HuH-7.5 (cell line): ENCODE results near the gene COX8C.

Experiments used
- DNase-seq: peaks from one replicate; pipeline ENCODE4 v3.0.0; 2011; ENCODE audit warnings: low spot score

Gene COX8C, protein sequence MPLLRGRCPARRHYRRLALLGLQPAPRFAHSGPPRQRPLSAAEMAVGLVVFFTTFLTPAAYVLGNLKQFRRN

DNA sequence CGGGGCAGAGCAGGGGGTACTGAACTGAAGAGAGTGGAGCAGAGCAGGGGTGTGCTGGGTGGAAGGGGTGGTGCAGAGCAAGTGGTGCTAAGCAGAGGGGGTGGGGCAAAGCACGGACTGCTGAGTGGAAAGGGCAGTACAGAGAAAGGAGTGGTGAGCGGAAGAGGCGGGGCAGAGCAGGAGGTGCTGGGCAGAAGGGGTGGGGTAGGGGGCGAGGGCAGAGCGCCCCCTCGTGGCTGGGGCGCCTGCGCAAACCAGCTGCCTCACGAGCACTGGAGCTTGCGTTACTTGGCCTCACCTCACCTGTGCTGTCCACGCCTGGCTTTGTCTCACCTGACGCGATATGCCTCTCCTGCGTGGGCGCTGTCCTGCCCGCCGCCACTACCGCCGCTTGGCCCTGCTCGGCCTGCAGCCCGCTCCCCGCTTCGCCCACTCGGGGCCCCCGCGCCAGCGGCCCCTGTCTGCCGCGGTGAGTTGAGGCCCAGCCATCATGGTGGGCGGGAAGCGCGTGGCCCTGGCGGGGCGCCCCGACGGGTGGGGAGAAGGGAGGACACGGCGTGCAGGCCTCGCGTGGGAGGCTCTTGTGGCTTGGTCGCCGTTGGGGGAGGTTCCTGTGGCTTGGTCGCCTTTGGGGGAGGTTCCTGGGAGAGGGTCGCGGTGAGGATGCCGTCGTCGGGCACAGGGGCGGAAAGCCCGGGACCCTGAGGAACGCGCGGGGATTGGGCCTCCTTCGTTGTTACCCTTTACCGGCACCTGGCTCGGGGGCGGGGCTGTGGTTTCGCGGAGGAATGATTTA, at the start of gene COX8C:
Gene COX8C, plus strand, starts transcription at position 257 of the 796 bp plus-strand sequence. Its CDS starts 87 bp downstream, at position 344.
- no peak for DNase-seq

DNA sequence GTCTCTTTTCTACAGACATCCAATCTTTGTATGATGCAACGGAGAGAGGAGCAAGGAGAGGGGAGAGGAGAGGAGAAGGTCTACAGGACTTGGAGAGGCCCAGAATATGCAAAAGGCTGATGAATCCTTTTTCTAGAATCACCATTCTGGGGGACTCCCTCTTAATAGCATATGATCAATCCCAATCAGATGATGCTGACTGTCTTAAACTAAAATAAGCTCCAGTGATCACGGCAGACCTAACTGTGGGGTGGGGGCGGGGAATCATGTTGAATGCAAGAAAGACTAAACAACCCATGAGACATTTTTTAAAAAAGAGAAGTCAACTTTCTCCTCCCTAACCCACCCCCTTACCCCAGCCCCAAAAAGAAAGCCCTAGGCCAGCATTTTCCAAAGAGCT, 47.6 kb upstream of the COX8C start:
- DNase-seq, result no peak

DNA sequence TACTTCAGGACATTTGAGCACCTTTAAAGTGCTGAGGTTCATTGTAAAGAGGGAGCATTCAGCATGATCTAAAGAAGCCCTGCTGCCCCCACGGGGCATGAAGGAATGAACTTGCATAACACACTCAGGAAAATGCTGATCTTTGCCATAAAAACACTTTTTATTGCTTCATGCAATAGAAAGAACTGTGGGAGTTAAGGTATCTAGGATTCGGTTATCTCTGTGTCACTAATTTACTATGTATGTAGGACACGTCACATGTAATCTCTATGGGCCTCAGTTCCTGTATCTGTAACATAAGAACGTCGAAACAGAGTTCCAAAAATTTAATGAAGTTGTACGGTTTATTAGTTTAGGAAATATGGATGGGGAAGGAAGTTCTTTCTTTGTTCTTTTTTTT, 47.1 kb upstream of the COX8C start:
- DNase-seq, result no peak

DNA sequence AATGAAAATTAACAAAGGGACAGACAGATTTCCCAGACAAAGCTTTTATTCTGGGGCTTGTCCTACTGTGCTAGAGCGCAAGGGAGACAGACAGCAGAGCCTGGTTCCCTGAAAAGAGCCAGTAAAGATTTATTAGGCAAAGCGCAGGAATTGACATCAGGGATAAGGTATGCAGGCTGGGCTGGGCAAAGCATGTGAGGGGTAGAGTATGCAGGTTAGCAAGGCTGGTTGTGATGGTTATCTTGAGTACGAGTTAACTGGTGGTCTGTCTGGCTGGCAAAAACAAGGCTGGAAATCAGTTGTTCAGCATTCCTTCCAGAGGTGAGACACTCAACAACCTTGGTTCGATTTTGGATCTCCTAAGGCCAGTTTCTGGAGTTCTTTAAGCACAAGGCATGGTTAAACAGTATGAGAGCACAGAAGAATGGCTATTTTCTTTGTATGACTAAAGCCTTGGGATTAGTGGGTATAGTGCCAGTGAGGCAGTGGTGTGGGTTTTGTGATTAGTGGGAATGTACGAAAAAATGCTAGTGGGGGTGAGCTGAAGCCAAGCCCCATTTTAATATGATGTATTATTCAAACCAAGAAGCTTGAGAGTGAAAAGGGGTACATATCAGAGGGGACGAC, 45.0 kb upstream of the COX8C start:
- no peak for DNase-seq

DNA sequence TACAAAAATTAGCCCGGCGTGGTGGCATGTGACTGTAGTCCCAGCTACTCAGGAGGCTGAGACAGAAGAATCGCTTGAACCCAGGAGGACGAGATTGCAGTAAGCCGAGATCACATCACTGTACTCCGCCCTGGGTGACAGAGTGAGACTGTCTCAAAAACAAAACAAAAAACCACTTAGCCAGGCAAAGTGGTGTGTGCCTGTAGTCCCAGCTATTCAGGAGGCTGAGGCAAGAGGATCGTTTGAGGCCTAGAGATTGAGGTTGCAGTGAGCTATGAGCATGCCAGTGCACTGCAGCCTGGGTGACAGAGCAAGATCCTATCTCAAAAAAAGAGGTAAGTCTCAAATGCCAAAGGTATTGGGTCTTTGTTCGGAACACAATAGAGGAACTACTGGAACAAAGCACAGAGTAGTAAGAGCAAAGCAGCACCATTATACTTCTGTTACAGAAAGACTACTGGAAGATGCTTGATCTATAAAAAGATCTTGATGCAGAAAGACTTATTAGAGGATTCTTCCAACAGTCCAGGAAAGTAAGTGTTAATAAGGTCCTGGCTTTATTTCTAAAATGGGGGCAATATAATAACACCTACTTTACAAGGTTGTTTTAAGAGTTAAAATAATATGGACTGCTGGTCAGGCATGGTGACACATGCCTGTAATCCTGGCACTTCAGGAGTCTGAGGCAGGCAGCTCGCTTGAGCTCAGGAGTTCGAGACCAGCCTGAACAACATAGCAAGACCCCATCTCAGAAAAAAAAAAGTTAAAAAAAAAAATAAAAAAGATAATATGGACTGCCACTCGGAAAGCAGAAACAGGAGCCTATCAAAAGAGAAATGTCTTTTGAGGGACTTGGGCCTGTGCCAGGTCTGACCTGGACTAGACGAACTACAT, 44.0 kb upstream of the COX8C start:
- no peak for DNase-seq

DNA sequence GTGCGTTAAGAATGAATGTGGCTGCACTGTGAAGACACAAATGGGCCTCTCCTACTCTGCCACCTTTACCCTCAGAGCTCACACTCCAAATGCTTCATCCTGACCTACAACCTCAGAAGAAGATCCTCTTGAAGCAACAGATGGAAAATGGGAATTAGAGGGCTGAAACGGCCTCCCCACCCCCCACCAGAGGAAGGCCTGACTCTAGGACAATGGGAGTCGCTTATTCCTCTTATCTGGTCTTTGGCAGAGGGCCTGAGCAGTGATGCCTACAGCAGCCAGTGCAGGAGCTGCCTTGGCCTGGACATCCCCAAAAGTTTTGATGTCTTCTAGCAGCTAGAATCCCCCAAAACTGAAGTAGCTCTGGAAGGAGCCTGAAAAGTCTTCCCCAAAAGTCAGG, 43.3 kb upstream of the COX8C start:
- no peak for DNase-seq

DNA sequence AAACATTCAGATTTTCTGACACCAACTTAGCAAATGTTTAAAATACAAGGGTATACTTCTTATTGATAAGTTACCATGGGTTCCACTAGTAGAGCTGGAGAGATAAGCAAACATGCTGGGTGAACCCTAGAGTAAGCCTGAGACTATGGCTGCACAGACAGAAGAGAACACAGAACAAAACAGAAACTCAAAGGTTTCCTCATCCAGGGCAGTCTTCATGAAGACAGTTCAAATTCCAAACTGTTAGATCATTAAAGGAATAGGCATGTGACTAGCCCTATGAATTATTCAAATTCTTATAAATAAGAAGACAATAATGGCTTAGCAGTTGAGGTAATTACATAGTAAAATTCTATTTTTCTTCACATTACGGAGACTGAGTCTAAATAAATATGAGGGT, 42.2 kb upstream of the COX8C start:
- DNase-seq, result no peak

DNA sequence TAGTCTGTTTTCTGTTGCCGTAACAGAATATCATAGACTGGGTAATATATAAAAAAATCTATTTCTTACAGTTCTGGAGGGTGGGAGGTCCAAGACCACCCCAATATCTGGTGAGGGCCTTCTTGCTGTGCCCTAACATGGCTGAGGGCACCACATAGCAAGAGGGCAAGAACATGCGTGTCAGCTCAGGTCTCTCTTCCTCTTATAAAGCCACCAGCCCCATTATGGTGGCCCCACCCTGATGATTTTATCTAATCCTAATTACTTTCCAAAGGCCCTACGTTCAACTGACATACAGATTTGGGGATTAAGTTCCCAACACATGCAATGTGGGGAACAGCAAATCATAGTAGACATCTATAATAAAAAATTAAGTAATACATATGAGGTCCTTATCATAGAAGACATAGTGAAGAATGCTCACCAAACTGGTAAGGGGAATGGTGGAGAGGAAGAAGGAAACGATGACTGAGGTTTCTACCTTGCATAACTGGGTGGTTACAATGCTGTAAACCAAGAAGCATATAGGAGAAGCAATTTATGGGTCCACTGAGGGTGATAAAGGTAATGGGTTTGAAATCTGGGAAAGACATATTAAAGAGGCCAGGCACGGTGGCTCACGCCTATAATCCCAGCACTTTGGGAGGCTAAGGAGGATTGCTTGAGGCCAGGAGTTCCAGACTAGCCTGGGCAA, 41.1 kb upstream of the COX8C start:
- DNase-seq, result no peak

DNA sequence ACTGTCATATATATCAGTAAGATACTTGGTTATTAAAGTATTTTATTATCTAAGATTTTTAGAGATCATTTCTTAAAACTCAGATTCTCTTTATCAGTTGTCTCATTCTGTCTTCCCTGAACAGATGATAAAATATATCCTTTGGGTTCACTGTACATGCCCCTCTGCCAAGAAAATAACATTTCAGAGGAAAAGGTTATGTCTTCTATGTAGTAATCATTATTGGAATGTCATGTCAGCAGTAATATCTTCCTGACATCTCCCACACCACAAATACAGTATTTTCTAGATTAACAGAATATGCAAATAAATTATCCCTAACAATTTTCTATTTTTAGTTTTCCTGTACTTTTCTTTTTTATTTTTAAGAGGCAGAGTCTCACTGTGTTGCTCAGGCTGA, 40.2 kb upstream of the COX8C start:
- no peak for DNase-seq

DNA sequence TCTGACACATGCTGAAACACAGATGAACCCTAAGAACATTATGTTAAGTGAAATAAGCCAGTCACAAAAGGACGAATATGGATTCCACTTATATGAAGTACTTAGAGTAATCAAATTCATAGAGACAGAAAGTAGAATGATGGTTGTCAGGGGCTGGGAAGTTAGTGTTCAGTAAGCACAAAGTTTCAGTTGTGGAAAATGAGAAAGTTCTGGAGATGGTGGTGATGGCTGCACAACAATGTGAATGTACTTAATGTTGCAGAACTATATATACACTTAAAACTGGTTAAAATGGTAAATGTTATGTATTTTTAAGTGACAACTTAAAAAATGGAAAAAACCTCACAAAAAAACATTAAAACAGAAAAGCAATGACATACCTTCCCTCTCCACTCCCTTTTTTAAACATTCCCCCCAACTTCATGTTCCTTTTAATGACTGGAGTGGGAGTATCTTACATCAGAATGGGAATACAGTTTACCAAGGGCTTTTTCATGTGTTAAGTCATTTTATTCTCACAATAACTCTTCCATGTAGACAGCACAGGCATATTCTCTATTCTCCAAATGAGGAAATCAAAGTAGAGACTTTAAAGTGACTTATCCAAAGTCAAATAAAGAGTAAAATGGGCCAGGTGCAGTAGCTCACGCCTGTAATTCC, 38.2 kb upstream of the COX8C start:
- DNase-seq, result no peak

DNA sequence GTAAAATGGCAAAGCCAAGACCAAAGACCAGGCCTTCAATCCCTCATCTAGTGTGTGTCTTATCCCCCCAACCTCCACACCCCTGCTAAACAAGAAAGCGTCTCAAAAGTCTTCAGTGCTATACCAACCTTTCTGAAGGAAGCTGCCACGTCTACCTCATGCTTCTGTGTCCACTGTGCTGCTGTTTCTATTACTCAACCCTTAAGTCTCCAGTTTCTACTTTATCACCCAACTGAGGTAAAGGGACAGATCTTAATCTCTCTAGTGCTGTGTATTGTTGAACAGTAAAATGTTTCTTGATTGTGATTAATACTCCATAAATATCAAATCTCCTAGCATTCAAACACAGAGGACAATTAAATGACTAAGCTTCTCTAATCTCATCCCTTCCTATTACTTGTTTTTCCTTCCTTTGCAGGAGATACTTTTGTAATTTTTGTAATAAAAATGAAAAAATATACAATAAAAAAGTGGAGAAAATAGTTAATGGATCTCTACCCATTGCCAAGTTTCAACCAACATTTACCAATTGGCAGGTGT, 37.5 kb upstream of the COX8C start:
- no peak for DNase-seq

DNA sequence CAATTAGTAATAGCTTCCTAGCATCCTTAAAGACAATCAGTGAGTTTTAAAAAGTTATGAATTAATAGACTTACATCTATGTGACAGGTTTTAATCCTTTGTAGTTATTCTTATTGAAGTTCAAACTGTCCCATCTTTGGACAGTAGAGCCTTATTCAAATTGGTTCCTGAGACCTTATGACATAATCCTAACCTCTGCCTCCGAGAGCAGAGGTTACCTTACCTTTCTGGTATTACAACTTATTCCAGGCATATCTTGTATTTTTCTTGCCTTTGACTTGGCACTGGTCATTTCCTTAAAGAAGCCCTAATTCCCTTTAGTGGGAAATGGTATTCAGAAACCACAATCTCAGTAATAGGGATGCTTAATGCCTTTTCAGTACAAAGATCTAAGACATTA, 35.9 kb upstream of the COX8C start:
- no peak for DNase-seq

DNA sequence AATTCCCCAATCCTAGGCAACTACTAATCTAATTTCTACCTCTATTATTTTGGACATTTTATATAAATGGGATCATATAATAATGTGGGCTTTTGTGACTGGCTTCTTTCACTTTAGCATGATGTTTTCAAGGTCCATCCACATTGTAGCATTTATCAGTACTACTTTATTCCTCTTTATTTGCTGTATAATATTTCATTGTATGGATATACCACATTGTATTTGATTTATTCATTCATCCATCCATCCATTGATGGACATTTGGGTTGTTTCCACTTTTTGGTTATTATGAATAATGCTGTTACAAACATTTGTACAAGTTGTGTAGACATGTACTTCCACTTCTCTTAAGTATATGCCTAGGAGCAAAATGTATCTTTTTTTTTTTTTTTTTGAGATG, 31.4 kb upstream of the COX8C start:
- no peak for DNase-seq

DNA sequence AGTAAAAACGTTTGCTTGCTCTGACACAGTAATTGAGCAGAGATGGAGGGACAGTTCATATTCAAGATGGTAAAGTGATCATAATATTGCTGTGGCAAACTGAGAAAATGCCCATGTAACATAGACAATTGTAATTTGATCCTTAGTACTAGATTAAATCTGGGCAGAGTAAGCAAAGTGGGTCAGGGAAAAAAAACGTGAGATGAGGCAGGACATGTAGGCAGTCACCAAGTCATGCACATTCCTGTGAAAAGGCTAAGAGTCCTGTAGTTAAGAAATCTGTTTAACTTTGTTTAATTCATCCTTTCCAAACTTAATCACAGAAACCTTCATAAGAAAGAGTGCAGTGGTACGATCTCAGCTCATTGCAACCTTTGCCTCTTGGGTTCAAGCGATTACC, 30.3 kb upstream of the COX8C start:
- DNase-seq, result no peak

DNA sequence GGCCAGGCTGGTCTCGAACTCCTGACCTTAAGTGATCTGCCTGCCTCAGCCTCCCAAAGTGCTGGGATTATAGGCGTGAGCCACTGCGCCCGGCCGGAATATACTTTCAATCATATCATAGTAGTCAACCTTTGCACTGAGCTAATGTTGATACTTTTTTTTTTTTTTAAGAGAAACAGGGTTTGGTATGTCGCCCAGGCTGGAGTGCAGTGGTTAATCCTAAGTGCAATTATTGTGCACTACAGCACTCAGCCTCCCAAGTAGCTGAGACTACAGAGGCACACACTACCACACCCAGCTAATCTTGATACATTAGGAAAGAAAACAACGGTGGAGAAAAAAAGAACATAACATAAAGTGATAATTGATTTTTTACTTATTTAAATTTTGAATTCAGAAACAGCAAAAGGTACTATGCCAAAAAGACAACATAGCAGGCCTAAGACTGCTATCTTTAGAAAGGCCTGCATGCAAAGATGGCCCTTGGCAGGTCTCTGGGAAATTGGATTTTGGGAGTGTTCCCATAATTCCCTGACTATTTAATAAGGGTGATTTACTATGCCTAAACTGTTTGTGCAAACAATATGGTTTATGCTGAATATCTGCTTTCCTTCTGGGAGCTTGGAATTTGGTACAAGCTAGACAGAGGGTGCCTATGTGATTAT, 29.6 kb upstream of the COX8C start:
- no peak for DNase-seq

DNA sequence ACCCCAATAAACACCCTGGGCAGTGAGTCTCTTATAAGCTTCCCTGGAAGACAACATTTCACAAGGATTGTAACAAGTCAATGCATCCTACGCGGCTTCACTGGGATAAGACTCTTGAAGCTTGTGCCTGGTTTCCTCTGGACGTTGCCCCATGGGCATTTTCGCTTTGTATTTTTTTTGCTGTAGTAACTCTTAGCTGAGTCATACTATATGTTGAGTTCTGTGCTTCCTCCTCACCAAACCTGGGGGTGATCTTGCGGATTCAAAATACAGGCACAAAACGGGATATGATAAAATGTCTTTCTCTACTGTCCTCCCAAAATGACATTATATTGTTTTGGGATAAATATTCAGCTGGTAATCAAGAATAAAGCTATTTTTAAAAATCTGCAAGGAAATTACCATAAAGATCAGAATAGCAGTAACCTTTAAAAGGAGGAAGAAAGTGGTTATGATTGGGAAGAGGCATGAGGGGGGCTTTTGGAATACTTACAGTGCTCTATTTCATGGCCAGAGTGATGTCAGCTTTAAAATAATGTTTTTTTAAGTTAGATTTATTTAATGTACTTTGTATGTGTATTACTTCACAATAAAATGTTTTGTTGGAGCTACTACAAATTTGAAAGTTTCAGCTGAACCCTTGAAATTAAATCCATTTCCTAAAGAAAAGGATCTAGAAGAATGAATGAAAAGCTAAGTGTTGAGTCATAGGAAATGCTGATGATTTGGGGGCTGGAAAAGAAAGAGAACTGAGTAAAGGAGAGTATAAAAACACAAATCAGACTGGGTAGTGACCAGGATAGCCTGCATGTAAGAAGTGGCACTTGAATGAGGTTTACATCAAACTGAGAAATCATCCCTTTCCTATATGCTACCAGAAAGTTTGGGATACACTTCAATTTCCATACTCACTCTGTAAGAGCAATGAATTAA, 28.8 kb upstream of the COX8C start:
- no peak for DNase-seq

DNA sequence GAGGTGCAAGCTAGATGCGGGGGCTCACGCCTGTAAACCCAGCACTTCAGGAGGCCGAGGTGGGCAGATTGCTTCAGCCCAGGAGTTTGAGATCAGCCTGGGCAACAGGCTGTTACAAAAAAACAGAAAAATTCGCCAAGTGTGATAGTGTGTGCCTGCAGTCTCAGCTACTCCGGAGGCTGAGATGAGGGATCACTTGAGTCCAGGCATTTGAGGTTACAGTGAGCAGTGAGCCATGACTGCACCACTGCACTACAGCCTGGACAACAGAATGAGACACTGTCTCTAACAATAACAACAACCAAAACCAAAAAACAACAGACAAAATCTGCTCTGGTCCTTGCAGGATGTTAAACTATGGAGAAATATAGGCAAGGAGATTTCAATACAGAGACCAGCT, 28.1 kb upstream of the COX8C start:
- no peak for DNase-seq

DNA sequence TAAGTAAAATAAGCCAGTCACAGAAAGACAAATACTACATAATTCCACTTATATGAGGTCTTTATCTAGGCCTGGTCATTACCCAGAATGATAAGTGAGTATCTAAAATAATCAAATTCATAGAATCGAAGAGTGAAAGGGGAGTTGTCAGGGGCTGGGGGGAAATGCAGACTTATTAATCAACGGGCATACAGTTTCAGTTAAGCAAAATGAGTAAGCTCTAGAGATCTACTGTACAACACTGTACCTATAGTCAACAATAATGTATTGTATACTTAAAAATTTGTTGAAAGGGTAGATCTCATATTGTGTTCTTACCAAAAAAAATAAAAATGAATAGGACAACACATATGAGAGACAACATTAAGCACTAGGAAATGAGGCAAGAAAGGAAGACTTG, 27.5 kb upstream of the COX8C start:
- no peak for DNase-seq

DNA sequence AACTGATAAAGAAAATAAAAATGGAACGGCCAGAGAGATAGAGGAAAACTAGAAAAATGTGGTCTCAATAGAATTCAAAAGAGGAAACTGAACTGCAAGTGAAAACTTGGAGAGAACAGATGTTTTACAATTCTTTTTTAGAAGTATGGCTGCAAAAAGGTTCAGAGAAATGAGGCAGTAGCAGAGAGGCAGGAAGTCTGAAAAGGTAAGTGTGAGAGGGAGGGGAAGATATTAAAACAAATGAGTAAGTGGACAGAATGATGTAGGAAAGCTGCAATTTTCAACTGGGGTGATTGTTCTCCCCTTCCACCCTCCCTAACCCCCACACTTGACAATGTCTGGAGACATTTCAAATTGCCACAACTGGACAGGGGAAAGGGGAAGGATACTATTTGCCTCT, 27.0 kb upstream of the COX8C start:
- no peak for DNase-seq

DNA sequence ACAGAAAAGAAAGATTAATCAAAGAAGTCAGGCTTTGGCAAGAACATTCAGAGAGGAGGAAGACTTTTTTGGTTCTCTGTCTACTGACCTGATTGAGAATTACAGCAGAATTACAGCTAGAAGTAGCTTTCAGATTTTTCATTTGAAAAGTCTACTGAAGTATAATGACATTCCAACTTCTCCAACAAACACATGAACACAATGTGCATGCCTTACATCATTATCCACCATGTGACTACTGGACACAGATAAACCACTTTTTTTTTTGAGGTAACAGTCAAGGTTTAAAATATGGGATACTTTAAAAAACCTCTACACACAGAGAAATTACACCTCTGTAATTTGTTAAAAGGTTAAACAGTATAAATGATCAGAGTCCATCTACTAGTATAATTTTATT, 26.5 kb upstream of the COX8C start:
- DNase-seq, result no peak
